WTC11 (cell line): Measurements from ENCODE around the gene PAPOLG. TPM values are rescaled to one million over a fixed set of nuclear protein-coding genes. Genes with fewer than 3 reads are reported as not detected.

ENCODE experiments used
- ATAC-seq: fragments of 200-7000 bp; cut with Tn5 transposase; 2 replicates; pipeline ENCODE4 v1.10.0; 2021; ENCODE audit warnings: mild to moderate bottlenecking, moderate library complexity
- CTCF ChIA-PET: fragments of 300-600 bp; sonication (Branson Sonifier 250); formaldehyde crosslinking; loops from one replicate; lab custom pipeline; 2021; ENCODE audit warnings: antibody characterized with exemption; lab: Charles Lee
- POLR2A ChIA-PET: fragments of 350-600 bp; sonication (Branson Sonifier 250); formaldehyde crosslinking; loops from one replicate; lab custom pipeline; 2021; ENCODE audit warnings: antibody characterized with exemption; lab: Charles Lee
- DNase-seq: peaks from one replicate; pipeline ENCODE4 v3.0.0; 2021; ENCODE audit warnings: low spot score
- H3K27ac Mint-ChIP-seq: 2 replicates; pipeline ENCODE4 v1.8.0; 2021; ENCODE audit warnings: mixed read lengths
- H3K27me3 Mint-ChIP-seq: 2 replicates; pipeline ENCODE4 v1.8.0; 2021; ENCODE audit warnings: low read depth, mild to moderate bottlenecking, moderate library complexity, mixed read lengths
- H3K36me3 Mint-ChIP-seq: 2 replicates; pipeline ENCODE4 v1.8.0; 2021; ENCODE audit warnings: mixed read lengths
- H3K4me1 Mint-ChIP-seq: 2 replicates; pipeline ENCODE4 v1.8.0; 2022; ENCODE audit warnings: mixed read lengths
- H3K4me3 Mint-ChIP-seq: 2 replicates; pipeline ENCODE4 v1.8.0; 2021; ENCODE audit warnings: mild to moderate bottlenecking, moderate library complexity, mixed read lengths
- H3K9me3 Mint-ChIP-seq: 2 replicates; pipeline ENCODE4 v1.8.0; 2021; ENCODE audit warnings: mixed read lengths
- ELF4 ChIP-seq: sonication (generic); formaldehyde crosslinking; IDR thresholded peaks from 2 replicates; pipeline ENCODE4 v1.8.1; 2022; ENCODE audit warnings: low read depth, mild to moderate bottlenecking, moderate library complexity, missing genetic modification reagents
- ESRRA ChIP-seq: sonication (generic); formaldehyde crosslinking; IDR thresholded peaks from 2 replicates; pipeline ENCODE4 v1.8.1; 2022; ENCODE audit warnings: mild to moderate bottlenecking, missing genetic modification reagents, borderline replicate concordance
- ETV6 ChIP-seq: sonication (generic); formaldehyde crosslinking; IDR thresholded peaks from 2 replicates; pipeline ENCODE4 v1.8.1; 2022; ENCODE audit warnings: mild to moderate bottlenecking, missing genetic modification reagents
- FOXK1 ChIP-seq: sonication (generic); formaldehyde crosslinking; IDR thresholded peaks from 2 replicates; pipeline ENCODE4 v1.8.0; 2022; ENCODE audit warnings: mild to moderate bottlenecking, moderate library complexity, missing genetic modification reagents
- FOXP1 ChIP-seq: sonication (generic); formaldehyde crosslinking; IDR thresholded peaks from 2 replicates; pipeline ENCODE4 v1.8.0; 2022; ENCODE audit warnings: missing genetic modification reagents, mild to moderate bottlenecking, moderate library complexity, borderline replicate concordance
- GRHL2 ChIP-seq: fragments of 250-450 bp; sonication (Bioruptor Pico); IDR thresholded peaks from 2 replicates; pipeline ENCODE4 v1.8.0; 2022; ENCODE audit warnings: mild to moderate bottlenecking, moderate library complexity; ENCODE audit not compliant: insufficient replicate concordance, severe bottlenecking
- IRF2 ChIP-seq: sonication (generic); formaldehyde crosslinking; IDR thresholded peaks from 2 replicates; pipeline ENCODE4 v1.8.0; 2022; ENCODE audit warnings: low read depth, missing genetic modification reagents, borderline replicate concordance
- JAZF1 ChIP-seq: fragments of 250-450 bp; sonication (Bioruptor Pico); IDR thresholded peaks from 2 replicates; pipeline ENCODE4 v1.9.0; 2021; ENCODE audit warnings: moderate library complexity, mild to moderate bottlenecking, inconsistent platforms
- JUN ChIP-seq: sonication (generic); formaldehyde crosslinking; IDR thresholded peaks from 2 replicates; pipeline ENCODE4 v1.8.0; 2023; ENCODE audit warnings: mild to moderate bottlenecking, missing genetic modification reagents
- KAT7 ChIP-seq: sonication (generic); formaldehyde crosslinking; IDR thresholded peaks from 2 replicates; pipeline ENCODE4 v1.8.1; 2023; ENCODE audit warnings: missing genetic modification reagents, mild to moderate bottlenecking, borderline replicate concordance
- NFYB ChIP-seq: sonication (generic); formaldehyde crosslinking; conservative IDR thresholded peaks from 2 replicates; pipeline ENCODE4 v1.8.0; 2022; ENCODE audit warnings: low read depth, missing genetic modification reagents
- NR2C2 ChIP-seq: sonication (generic); formaldehyde crosslinking; IDR thresholded peaks from 2 replicates; pipeline ENCODE4 v1.8.0; 2022; ENCODE audit warnings: mild to moderate bottlenecking, missing genetic modification reagents
- PRRX2 ChIP-seq: fragments of 250-450 bp; sonication (Bioruptor Pico); IDR thresholded peaks from 2 replicates; pipeline ENCODE4 v1.8.0; 2021; ENCODE audit warnings: mild to moderate bottlenecking
- SMAD4 ChIP-seq: sonication (generic); formaldehyde crosslinking; IDR thresholded peaks from 2 replicates; pipeline ENCODE4 v1.8.0; 2022; ENCODE audit warnings: mild to moderate bottlenecking, missing genetic modification reagents
- SOX15 ChIP-seq: fragments of 250-450 bp; sonication (Bioruptor Pico); IDR thresholded peaks from 2 replicates; pipeline ENCODE4 v1.9.0; 2021; ENCODE audit warnings: mild to moderate bottlenecking
- TCF7 ChIP-seq: sonication (generic); formaldehyde crosslinking; IDR thresholded peaks from 2 replicates; pipeline ENCODE4 v1.8.0; 2022; ENCODE audit warnings: mild to moderate bottlenecking, low read depth, missing genetic modification reagents, moderate library complexity
- TP53 ChIP-seq: sonication (generic); formaldehyde crosslinking; IDR thresholded peaks from 2 replicates; pipeline ENCODE4 v1.8.1; 2023; ENCODE audit warnings: mild to moderate bottlenecking, missing genetic modification reagents
- ZNF219 ChIP-seq: sonication (generic); formaldehyde crosslinking; IDR thresholded peaks from 2 replicates; pipeline ENCODE4 v1.8.0; 2023; ENCODE audit warnings: missing genetic modification reagents, mild to moderate bottlenecking, borderline replicate concordance
- ZNF396 ChIP-seq: fragments of 250-450 bp; sonication (Bioruptor Pico); IDR thresholded peaks from 2 replicates; pipeline ENCODE4 v1.8.0; 2021; ENCODE audit warnings: mild to moderate bottlenecking, moderate library complexity, borderline replicate concordance
- ZNF416 ChIP-seq: fragments of 250-450 bp; sonication (Bioruptor Pico); IDR thresholded peaks from 2 replicates; pipeline ENCODE4 v1.9.0; 2021; ENCODE audit warnings: mild to moderate bottlenecking, inconsistent platforms
- ZNF671 ChIP-seq: fragments of 250-450 bp; sonication (Bioruptor Pico); IDR thresholded peaks from 2 replicates; pipeline ENCODE4 v1.8.0; 2021; ENCODE audit warnings: mild to moderate bottlenecking
- total RNA-seq: library from RNA; stranded (reverse); gene quantifications from 3 replicates; pipeline ENCODE4 v1.2.3, GENCODE V29; 2021
- TF ChIP-seq, protein P1 (sequence below): sonication (generic); formaldehyde crosslinking; IDR thresholded peaks from 2 replicates; pipeline ENCODE4 v1.8.1; 2023; ENCODE audit warnings: mild to moderate bottlenecking, missing genetic modification reagents, borderline replicate concordance
- TF ChIP-seq, protein P2 (sequence below): sonication (generic); formaldehyde crosslinking; IDR thresholded peaks from 2 replicates; pipeline ENCODE4 v1.8.1; 2023; ENCODE audit warnings: mild to moderate bottlenecking, missing genetic modification reagents
- TF ChIP-seq, protein P3 (sequence below): fragments of 250-450 bp; sonication (Bioruptor Pico); IDR thresholded peaks from 2 replicates; pipeline ENCODE4 v1.8.0; 2021; ENCODE audit warnings: mild to moderate bottlenecking
- TF ChIP-seq, protein P4 (sequence below): sonication (generic); formaldehyde crosslinking; IDR thresholded peaks from 2 replicates; pipeline ENCODE4 v1.8.1; 2022; ENCODE audit warnings: low read depth, mild to moderate bottlenecking, moderate library complexity, missing genetic modification reagents, borderline replicate concordance
- TF ChIP-seq, protein P5 (sequence below): sonication (generic); formaldehyde crosslinking; IDR thresholded peaks from 2 replicates; pipeline ENCODE4 v1.8.1; 2022; ENCODE audit warnings: missing genetic modification reagents, borderline replicate concordance

The PAPOLG gene
- total RNA-seq, 1 experiment from 2014 or later, result 22.5 TPM

DNA sequence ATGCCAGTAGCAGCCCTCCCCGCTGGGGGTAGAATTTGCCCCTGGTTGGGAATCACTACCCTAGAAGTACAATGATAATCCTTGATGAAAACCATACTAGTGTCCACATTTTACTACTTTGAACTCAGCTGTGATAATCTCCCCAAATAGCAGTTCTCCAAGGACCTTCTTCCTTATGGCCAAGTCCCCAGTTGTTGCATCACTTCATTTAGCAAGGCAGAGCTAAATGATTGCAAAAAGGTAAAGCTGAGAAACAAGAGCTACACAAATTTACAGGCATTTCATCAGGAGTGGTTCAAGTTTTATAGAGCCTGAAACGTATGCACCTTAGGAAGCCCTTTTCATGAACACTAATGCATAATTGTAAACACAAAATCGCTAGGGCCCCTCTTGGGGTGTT lies 80.4 kb downstream of the PAPOLG start (continued):
- TF ChIP-seq NFYB (CRISPR knock-in tag), result no peak

DNA sequence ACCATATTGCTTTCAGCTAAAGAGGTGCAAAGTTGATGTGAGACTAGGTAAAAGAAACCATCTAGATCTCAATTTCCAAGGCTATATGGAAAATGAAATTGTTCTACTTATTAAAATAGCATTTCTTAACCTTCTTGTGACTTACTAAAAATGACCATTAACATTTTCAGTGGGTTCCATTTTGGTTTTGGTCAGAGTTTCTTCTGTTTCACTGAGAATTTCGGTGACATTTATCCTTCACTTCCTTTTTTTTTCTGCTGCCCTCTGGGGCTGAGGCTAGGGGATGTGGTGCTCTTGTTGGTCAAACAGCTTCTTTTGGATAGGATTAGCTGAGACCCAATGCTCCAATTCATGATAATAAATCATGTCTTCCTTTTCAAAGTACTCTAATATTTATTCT lies 81.1 kb downstream of the PAPOLG start:
- H3K4me3 Mint-ChIP-seq, result no peak overlapping the region
- no peak overlapping the region for H3K27ac Mint-ChIP-seq
- CTCF ChIA-PET, result interaction anchor here (0.5 kb wide), 2 partner anchors 16 to 115 kb away, joined by 3 read pairs; no protein-coding TSS in a partner anchor
- H3K9me3 Mint-ChIP-seq, result no peaks in the 10 kb centered on the region
- POLR2A ChIA-PET, result interaction anchor here (0.7 kb wide), 1 partner anchor 308 kb away, joined by 7 read pairs; no protein-coding TSS in a partner anchor
- H3K27me3 Mint-ChIP-seq, result peaks cover 78% of the 10 kb centered on the region
- no peak for DNase-seq
- no peak for ATAC-seq
- H3K36me3 Mint-ChIP-seq, result no peaks in the 10 kb centered on the region
- TF ChIP-seq ZNF416 (CRISPR knock-in tag) (no peak), FOXP1 (CRISPR knock-in tag) (no peak), JAZF1 (CRISPR knock-in tag) (no peak), KAT7 (CRISPR knock-in tag) (no peak), ZNF219 (no peak), ESRRA (CRISPR knock-in tag) (no peak), TCF7 (CRISPR knock-in tag) (no peak), ZNF671 (CRISPR knock-in tag) (no peak), FOXK1 (CRISPR knock-in tag) (no peak), ZNF396 (CRISPR knock-in tag) (no peak)
- TF ChIP-seq, protein P1, sequence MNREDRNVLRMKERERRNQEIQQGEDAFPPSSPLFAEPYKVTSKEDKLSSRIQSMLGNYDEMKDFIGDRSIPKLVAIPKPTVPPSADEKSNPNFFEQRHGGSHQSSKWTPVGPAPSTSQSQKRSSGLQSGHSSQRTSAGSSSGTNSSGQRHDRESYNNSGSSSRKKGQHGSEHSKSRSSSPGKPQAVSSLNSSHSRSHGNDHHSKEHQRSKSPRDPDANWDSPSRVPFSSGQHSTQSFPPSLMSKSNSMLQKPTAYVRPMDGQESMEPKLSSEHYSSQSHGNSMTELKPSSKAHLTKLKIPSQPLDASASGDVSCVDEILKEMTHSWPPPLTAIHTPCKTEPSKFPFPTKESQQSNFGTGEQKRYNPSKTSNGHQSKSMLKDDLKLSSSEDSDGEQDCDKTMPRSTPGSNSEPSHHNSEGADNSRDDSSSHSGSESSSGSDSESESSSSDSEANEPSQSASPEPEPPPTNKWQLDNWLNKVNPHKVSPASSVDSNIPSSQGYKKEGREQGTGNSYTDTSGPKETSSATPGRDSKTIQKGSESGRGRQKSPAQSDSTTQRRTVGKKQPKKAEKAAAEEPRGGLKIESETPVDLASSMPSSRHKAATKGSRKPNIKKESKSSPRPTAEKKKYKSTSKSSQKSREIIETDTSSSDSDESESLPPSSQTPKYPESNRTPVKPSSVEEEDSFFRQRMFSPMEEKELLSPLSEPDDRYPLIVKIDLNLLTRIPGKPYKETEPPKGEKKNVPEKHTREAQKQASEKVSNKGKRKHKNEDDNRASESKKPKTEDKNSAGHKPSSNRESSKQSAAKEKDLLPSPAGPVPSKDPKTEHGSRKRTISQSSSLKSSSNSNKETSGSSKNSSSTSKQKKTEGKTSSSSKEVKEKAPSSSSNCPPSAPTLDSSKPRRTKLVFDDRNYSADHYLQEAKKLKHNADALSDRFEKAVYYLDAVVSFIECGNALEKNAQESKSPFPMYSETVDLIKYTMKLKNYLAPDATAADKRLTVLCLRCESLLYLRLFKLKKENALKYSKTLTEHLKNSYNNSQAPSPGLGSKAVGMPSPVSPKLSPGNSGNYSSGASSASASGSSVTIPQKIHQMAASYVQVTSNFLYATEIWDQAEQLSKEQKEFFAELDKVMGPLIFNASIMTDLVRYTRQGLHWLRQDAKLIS (CRISPR knock-in tag), result no peak
- TF ChIP-seq, protein P2, sequence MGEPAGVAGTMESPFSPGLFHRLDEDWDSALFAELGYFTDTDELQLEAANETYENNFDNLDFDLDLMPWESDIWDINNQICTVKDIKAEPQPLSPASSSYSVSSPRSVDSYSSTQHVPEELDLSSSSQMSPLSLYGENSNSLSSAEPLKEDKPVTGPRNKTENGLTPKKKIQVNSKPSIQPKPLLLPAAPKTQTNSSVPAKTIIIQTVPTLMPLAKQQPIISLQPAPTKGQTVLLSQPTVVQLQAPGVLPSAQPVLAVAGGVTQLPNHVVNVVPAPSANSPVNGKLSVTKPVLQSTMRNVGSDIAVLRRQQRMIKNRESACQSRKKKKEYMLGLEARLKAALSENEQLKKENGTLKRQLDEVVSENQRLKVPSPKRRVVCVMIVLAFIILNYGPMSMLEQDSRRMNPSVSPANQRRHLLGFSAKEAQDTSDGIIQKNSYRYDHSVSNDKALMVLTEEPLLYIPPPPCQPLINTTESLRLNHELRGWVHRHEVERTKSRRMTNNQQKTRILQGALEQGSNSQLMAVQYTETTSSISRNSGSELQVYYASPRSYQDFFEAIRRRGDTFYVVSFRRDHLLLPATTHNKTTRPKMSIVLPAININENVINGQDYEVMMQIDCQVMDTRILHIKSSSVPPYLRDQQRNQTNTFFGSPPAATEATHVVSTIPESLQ (CRISPR knock-in tag), result no peak
- H3K4me1 Mint-ChIP-seq, result peaks cover 7% of the 10 kb centered on the region

DNA sequence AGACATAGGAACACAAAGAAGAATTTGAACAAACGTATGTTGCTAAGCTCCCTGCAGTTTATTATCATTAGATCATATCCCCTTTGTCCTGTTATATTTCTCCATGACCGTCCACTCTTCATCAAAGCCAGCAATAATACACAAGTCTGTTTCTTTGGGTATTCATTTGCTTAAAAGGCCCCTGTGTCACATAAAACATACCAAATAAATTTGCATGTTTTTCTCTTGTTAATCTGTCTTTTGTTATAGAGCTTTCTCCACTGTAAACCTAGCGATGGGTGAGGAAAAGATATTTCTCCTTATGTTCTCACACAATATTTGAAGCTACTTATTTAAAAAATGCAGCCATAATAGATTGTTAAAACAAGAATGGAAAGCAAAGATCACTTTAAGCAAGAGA lies 82.4 kb downstream of the PAPOLG start:
- Mint-ChIP-seq H3K4me3 (no peak overlapping the region), H3K36me3 (no peaks in the 10 kb centered on the region), H3K9me3 (no peaks in the 10 kb centered on the region), H3K27ac (no peak overlapping the region), H3K27me3 (peaks cover 89% of the 10 kb centered on the region), H3K4me1 (peaks cover 7% of the 10 kb centered on the region)
- ChIA-PET CTCF (no interaction called here), POLR2A (no interaction called here)
- ATAC-seq (no peak), DNase-seq (no peak)
- TF ChIP-seq TP53 (CRISPR knock-in tag) (no peak), IRF2 (no peak), SMAD4 (no peak), GRHL2 (no peak), SOX15 (no peak), ETV6 (CRISPR knock-in tag) (no peak), NR2C2 (CRISPR knock-in tag) (no peak), ELF4 (CRISPR knock-in tag) (no peak), ZNF416 (CRISPR knock-in tag) (no peak), JUN (CRISPR knock-in tag) (no peak), PRRX2 (CRISPR knock-in tag) (no peak)
- TF ChIP-seq, protein P3, sequence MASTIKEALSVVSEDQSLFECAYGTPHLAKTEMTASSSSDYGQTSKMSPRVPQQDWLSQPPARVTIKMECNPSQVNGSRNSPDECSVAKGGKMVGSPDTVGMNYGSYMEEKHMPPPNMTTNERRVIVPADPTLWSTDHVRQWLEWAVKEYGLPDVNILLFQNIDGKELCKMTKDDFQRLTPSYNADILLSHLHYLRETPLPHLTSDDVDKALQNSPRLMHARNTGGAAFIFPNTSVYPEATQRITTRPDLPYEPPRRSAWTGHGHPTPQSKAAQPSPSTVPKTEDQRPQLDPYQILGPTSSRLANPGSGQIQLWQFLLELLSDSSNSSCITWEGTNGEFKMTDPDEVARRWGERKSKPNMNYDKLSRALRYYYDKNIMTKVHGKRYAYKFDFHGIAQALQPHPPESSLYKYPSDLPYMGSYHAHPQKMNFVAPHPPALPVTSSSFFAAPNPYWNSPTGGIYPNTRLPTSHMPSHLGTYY (CRISPR knock-in tag), result no peak
- TF ChIP-seq, protein P4, sequence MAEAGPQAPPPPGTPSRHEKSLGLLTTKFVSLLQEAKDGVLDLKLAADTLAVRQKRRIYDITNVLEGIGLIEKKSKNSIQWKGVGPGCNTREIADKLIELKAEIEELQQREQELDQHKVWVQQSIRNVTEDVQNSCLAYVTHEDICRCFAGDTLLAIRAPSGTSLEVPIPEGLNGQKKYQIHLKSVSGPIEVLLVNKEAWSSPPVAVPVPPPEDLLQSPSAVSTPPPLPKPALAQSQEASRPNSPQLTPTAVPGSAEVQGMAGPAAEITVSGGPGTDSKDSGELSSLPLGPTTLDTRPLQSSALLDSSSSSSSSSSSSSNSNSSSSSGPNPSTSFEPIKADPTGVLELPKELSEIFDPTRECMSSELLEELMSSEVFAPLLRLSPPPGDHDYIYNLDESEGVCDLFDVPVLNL (CRISPR knock-in tag), result no peak
- TF ChIP-seq, protein P5, sequence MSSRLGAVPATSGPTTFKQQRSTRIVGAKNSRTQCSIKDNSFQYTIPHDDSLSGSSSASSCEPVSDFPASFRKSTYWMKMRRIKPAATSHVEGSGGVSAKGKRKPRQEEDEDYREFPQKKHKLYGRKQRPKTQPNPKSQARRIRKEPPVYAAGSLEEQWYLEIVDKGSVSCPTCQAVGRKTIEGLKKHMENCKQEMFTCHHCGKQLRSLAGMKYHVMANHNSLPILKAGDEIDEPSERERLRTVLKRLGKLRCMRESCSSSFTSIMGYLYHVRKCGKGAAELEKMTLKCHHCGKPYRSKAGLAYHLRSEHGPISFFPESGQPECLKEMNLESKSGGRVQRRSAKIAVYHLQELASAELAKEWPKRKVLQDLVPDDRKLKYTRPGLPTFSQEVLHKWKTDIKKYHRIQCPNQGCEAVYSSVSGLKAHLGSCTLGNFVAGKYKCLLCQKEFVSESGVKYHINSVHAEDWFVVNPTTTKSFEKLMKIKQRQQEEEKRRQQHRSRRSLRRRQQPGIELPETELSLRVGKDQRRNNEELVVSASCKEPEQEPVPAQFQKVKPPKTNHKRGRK (CRISPR knock-in tag), result no peak
